ENCODE results near the gene NOD2. TPM values are rescaled to one million over a fixed set of nuclear protein-coding genes. Genes with fewer than 3 reads are reported as not detected.
A peak's percentile ranks its signal among the peaks of the same experiment; 100 is the strongest.

NOD2 gene
- total RNA-seq, 1 experiment from 2014 or later = 5.4 TPM

DNA sequence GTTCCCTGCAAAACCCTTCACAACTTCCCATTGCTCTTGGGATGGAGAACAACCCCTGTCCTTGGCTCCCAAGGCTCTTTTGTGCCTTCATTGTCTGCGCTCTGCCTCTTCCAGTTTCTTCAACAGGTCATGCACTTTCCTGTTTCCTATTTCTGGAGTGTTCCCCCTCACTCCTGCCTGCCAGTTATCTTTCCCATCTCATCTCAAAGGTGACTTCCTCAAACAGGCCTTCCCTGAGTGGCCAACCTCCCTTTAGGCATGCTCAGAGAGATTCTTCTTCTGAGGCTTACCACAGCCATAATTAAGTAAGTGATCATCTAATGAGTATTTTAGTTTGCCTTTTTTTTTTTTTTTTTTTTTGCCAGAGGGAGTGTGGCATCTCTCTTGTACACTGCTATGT is 45.6 kb downstream of the NOD2 start (continued):
- TF ChIP-seq, protein P1, sequence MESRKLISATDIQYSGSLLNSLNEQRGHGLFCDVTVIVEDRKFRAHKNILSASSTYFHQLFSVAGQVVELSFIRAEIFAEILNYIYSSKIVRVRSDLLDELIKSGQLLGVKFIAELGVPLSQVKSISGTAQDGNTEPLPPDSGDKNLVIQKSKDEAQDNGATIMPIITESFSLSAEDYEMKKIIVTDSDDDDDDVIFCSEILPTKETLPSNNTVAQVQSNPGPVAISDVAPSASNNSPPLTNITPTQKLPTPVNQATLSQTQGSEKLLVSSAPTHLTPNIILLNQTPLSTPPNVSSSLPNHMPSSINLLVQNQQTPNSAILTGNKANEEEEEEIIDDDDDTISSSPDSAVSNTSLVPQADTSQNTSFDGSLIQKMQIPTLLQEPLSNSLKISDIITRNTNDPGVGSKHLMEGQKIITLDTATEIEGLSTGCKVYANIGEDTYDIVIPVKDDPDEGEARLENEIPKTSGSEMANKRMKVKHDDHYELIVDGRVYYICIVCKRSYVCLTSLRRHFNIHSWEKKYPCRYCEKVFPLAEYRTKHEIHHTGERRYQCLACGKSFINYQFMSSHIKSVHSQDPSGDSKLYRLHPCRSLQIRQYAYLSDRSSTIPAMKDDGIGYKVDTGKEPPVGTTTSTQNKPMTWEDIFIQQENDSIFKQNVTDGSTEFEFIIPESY (IDR thresholded peaks at IDR 0.05; ENCODE audit: extremely low read depth, insufficient replicate concordance, low read length) = no peak
- TF ChIP-seq, protein P2, sequence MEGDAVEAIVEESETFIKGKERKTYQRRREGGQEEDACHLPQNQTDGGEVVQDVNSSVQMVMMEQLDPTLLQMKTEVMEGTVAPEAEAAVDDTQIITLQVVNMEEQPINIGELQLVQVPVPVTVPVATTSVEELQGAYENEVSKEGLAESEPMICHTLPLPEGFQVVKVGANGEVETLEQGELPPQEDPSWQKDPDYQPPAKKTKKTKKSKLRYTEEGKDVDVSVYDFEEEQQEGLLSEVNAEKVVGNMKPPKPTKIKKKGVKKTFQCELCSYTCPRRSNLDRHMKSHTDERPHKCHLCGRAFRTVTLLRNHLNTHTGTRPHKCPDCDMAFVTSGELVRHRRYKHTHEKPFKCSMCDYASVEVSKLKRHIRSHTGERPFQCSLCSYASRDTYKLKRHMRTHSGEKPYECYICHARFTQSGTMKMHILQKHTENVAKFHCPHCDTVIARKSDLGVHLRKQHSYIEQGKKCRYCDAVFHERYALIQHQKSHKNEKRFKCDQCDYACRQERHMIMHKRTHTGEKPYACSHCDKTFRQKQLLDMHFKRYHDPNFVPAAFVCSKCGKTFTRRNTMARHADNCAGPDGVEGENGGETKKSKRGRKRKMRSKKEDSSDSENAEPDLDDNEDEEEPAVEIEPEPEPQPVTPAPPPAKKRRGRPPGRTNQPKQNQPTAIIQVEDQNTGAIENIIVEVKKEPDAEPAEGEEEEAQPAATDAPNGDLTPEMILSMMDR (IDR thresholded peaks at IDR 0.05 in 2 of 3, conservative IDR thresholded peaks at IDR 0.05 in 1 of 3; ENCODE audit: borderline replicate concordance in 1 of 3, insufficient read depth in 1 of 3, low read depth in 2 of 3, low read length in 2 of 3) = no peak

DNA sequence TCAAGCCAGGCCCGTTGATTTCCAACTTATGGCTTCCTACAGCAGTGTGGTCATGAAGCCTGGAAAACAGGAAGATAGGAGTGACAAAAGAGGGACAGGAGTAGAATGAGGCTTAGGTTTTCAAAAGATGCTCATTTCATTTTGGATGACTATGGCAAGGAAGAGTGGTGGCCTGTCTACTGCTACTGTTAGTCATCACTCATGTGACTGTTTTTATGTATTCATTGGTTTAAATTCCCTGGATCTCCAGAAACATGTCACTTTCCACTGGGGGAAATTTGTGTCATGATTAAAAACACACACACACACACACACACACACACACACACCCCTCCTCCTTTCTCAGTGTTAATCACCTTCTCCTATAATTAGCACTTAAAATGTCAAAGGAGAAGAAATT is 47.3 kb downstream of the NOD2 start:
- H3K27me3 ChIP-seq (ENCODE audit: insufficient read depth, low read length) = no peaks in the 10 kb centered on the region
- H4K20me1 ChIP-seq (ENCODE audit: insufficient read depth) = no peaks in the 10 kb centered on the region
- H3K4me1 ChIP-seq (ENCODE audit: control insufficient read depth in 1 of 2, insufficient read depth in 2 of 2, low read length in 2 of 2) = peaks cover 2 to 15% of the 10 kb centered on the region in 2 experiments; a peak in 2 of 4 replicates
- intact Hi-C loops (cut with micrococcal nuclease) = no loop called here
- no peak overlapping the region for H2AFZ ChIP-seq (ENCODE audit: low read depth, low read length, poor library complexity, severe bottlenecking)
- H3K9ac ChIP-seq (ENCODE audit: low read length) = no peak overlapping the region
- no peaks in the 10 kb centered on the region for H3K9me2 ChIP-seq (ENCODE audit: insufficient read depth)
- TF ChIP-seq, protein P1 (IDR thresholded peaks at IDR 0.05; ENCODE audit: extremely low read depth, insufficient replicate concordance, low read length) = no peak
- no peak for TF ChIP-seq SRF (IDR thresholded peaks at IDR 0.05; ENCODE audit: low read depth)
- no peak for TF ChIP-seq EGR1 (IDR thresholded peaks at IDR 0.05; ENCODE audit: low read depth)
- TF ChIP-seq RAD21 (IDR thresholded peaks at IDR 0.05; ENCODE audit: low read depth) = no peak
- DNase-seq (ENCODE audit: low read depth, low spot score) (no peak), ATAC-seq (no peak)
- no peaks in the 10 kb centered on the region for H3K36me3 ChIP-seq (ENCODE audit: control insufficient read depth in 1 of 2, insufficient read depth in 2 of 2, low read length in 2 of 2)
- H3K4me3 ChIP-seq (replicated peaks in 1 of 2; ENCODE audit: low read depth in 1 of 2, low read length in 2 of 2) = no peak overlapping the region
- H3K79me2 ChIP-seq (ENCODE audit: insufficient read depth, low read length) = no peaks in the 10 kb centered on the region
- H3K27ac ChIP-seq (ENCODE audit: low read depth, low read length) = no peak overlapping the region
- H3K4me2 ChIP-seq (ENCODE audit: low read length) = peak overlapping the region; percentile 91
- H3K9me3 ChIP-seq (ENCODE audit: control insufficient read depth in 1 of 2, insufficient read depth in 1 of 2, low read depth in 1 of 2, low read length in 2 of 2) = no peaks in the 10 kb centered on the region
- ChIA-PET POLR2A (no interaction called here), CTCF (interaction anchor here (1.3 kb wide), 1 partner anchor 75 kb away, joined by 6 read pairs; no protein-coding TSS in a partner anchor), RAD21 (ENCODE audit: low non-redundant PET in 1 of 2, low total read pairs in 2 of 2, uncharacterized antibody in 2 of 2, unreplicated experiment in 2 of 2) (no interaction called here)
- BruUV-seq (replicated peaks) = no TSS peak
